NCI-H2081 (cell line): ENCODE measurements around the gene TNFSF12.

Experiments
- DNase-seq, 2 experiments: peaks; one replicate each; lab custom pipeline; 2025; lab: John Stamatoyannopoulos, UW

Gene TNFSF12

GRCh38 chr17:7548585-7549400 lies at the start of gene TNFSF12:
Gene TNFSF12 (plus strand): TSS chr17:7549058. CDS start chr17:7549154, 96 bp downstream.
- no peak for DNase-seq

- no peak for DNase-seq
Observed at GRCh38 chr17:7499161-7499560, 49.7 kb upstream of the TNFSF12 start.

GRCh38 chr17:7501729-7502128 lies 47.1 kb upstream of the TNFSF12 start:
- DNase-seq: no peak

DNA sequence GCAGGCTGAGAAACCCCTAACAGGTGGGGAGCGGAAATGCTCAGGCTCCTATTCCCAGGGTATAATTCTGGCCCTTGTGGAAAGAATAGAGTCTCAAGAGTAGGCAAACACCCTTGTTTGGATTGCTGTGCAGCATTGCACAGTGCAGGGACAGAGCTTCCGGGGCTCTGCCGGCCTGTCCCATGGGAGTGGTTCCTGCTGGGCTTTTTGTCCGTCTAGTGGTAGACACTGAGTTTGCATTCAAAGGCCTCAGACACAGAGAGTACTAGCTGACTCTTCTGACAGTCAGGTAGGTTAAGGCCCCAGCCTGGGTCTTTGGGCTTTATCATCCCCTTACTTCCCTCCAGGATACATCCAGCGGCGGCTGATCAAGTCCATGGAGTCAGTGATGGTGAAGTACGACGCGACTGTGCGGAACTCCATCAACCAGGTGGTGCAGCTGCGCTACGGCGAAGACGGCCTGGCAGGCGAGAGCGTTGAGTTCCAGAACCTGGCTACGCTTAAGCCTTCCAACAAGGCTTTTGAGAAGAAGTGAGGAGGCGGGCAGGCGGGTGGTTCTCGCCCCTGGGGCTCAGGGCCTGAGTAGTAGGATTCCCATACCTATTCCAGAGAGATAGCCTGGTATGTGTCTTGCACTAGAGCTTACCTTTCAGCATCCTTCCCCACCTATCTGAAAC lies 46.5 kb upstream of the TNFSF12 start:
- DNase-seq: no peak

- DNase-seq: no peak
Observed at GRCh38 chr17:7502987-7503386, 45.9 kb upstream of the TNFSF12 start.

DNA sequence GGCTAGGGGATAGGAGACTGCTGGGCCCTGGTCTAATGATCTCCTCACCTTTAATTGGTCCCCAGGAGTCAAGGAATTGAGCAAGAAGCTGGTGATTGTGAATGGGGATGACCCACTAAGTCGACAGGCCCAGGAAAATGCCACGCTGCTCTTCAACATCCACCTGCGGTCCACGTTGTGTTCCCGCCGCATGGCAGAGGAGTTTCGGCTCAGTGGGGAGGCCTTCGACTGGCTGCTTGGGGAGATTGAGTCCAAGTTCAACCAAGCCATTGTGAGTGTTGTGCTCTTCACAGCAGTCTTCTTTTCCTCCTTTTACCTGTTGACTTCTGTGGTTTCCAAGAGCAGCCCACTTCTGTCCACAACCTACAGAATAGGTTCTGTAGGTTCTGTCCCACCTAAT lies 45.3 kb upstream of the TNFSF12 start:
- no peak for DNase-seq

DNA sequence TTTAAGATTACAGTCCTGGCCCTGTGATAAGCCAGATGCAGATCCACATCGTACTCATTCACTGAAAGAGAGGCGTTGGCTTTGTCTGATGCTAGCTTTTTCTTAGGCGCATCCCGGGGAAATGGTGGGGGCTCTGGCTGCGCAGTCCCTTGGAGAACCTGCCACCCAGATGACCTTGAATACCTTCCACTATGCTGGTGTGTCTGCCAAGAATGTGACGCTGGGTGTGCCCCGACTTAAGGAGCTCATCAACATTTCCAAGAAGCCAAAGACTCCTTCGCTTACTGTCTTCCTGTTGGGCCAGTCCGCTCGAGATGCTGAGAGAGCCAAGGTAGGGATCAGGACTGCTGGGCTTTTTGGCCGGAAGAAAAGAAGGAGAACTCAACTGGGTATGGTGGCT lies 40.7 kb upstream of the TNFSF12 start:
- no peak for DNase-seq

GRCh38 chr17:7508846-7509245 lies 40.0 kb upstream of the TNFSF12 start:
- no peak for DNase-seq

- DNase-seq: no peak
Observed at GRCh38 chr17:7509937-7510336, 38.9 kb upstream of the TNFSF12 start.

DNA sequence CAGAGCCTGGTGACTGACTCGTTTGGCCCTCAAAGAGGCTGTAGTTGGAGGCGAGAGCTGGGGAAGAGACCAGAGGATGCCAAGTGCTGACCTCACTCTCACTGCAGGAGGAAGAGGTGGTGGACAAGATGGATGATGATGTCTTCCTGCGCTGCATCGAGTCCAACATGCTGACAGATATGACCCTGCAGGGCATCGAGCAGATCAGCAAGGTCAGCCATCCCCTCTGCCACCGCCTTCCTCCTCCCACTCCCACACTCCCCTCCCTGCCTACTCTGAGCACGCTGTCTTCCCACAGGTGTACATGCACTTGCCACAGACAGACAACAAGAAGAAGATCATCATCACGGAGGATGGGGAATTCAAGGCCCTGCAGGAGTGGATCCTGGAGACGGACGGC lies 37.8 kb upstream of the TNFSF12 start:
- no peak for DNase-seq

GRCh38 chr17:7512105-7512504 lies 36.8 kb upstream of the TNFSF12 start:
- DNase-seq: no peak

GRCh38 chr17:7512824-7513540 lies 35.9 kb upstream of the TNFSF12 start:
- no peak for DNase-seq

- no peak for DNase-seq
Observed at GRCh38 chr17:7513850-7514419, 34.9 kb upstream of the TNFSF12 start.

- DNase-seq: no peak
Observed at GRCh38 chr17:7515911-7516610, 32.8 kb upstream of the TNFSF12 start.

GRCh38 chr17:7523033-7523432 lies 25.8 kb upstream of the TNFSF12 start:
- no peak for DNase-seq

DNA sequence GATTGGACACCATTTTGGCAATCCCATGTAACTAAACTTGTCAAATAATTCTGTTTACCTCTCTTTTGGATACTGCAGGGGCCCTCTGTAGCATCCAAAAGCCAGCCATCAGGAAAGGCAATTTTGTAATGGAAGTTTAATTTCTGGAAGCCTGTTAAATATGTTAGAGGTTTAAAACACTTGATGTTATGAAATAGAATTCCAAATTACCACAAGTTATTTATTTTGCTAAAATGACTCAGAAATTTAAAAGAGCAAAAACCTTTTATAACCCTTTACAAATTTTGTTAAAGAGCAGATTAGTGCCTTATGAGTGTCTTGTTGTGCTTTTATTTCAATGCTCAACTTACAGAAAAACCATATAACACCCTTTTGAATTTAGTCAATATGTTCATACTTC lies 20.0 kb upstream of the TNFSF12 start:
- DNase-seq: no peak

GRCh38 chr17:7530023-7530900 lies 18.6 kb upstream of the TNFSF12 start:
- DNase-seq: no peak

DNA sequence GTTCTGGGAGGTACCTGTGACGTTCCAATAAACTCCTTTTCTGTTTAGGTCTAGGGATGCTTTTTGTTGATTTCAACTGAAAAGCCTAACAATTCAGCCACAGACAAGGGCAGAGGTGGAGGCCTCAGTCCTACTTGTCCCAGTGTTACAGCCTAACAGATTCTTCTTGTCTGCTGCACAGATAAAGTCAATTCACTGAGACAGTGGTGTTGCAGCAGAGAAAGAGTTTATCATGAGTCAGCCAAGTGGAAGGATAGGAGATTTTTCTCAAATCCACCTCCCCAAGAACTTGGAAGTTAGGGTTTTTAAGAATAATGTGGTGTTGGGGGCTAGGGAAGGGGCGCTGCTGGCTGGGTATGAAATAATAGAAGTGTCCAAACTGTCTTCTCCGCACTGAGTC lies 10.8 kb upstream of the TNFSF12 start:
- DNase-seq: no peak

- no peak for DNase-seq
Observed at GRCh38 chr17:7538891-7539545, 9.8 kb upstream of the TNFSF12 start.

- DNase-seq: no peak
Observed at GRCh38 chr17:7541074-7541621, 7.7 kb upstream of the TNFSF12 start.
